ENCODE data around the gene PLCL1. TPM values are rescaled to one million over a fixed set of nuclear protein-coding genes. Genes with fewer than 3 reads are reported as not detected.

Gene PLCL1
- total RNA-seq, 1 experiment from 2014 or later, result not detected

GRCh38 chr2:198080879-198081765, 276.7 kb downstream of the PLCL1 start:
- no peaks in the 10 kb centered on the region for H3K79me2 ChIP-seq (ENCODE audit: low read length)

DNA sequence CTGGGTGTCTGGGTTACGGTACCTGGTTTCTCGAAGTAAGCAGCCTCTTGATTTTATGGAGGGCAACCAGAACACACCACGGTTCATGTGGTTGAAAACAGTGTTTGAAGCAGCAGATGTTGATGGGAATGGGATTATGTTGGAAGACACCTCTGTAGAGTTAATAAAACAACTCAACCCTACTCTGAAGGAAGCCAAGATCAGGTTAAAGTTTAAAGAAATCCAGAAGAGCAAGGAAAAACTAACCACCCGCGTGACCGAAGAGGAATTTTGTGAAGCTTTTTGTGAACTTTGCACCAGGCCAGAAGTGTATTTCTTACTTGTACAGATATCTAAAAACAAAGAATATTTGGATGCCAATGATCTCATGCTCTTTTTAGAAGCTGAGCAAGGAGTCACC, 279.8 kb downstream of the PLCL1 start:
- H3K36me3 ChIP-seq (ENCODE audit: insufficient read depth, low read length), result no peaks in the 10 kb centered on the region
- no peaks in the 10 kb centered on the region for H4K20me1 ChIP-seq (ENCODE audit: insufficient read depth, low read depth, low read length)
- no peaks in the 10 kb centered on the region for H3K79me2 ChIP-seq (ENCODE audit: low read length)
- H3K27me3 ChIP-seq (ENCODE audit: low read length), result no peaks in the 10 kb centered on the region
- H3K4me1 ChIP-seq (ENCODE audit: low read length), result no peaks in the 10 kb centered on the region
- H2AFZ ChIP-seq (ENCODE audit: low read length), result no peak overlapping the region
- no peak for DNase-seq
- no peak overlapping the region for H3K4me3 ChIP-seq (ENCODE audit: low read length)
- no peak overlapping the region for H3K4me2 ChIP-seq (ENCODE audit: low read depth, low read length, poor library complexity, severe bottlenecking)
- no peak overlapping the region for H3K9ac ChIP-seq (ENCODE audit: low read length)
- no peaks in the 10 kb centered on the region for H3K9me2 ChIP-seq (replicated peaks; ENCODE audit: insufficient read depth, low read length)
- H3K27ac ChIP-seq (ENCODE audit: low read length), result no peak overlapping the region
- no peaks in the 10 kb centered on the region for H3K9me3 ChIP-seq (ENCODE audit: low read length)

More at GRCh38 chr2:198080879-198081765, 276.7 kb downstream of the PLCL1 start:
- Histone ChIP-seq H3K36me3 (ENCODE audit: insufficient read depth, low read length) (no peaks in the 10 kb centered on the region), H4K20me1 (ENCODE audit: insufficient read depth, low read depth, low read length) (no peaks in the 10 kb centered on the region), H3K9me3 (ENCODE audit: low read length) (no peaks in the 10 kb centered on the region), H3K4me2 (ENCODE audit: low read depth, low read length, poor library complexity, severe bottlenecking) (no peak overlapping the region), H3K9ac (ENCODE audit: low read length) (no peak overlapping the region), H3K4me1 (ENCODE audit: low read length) (no peaks in the 10 kb centered on the region), H3K27ac (ENCODE audit: low read length) (no peak overlapping the region), H3K9me2 (replicated peaks; ENCODE audit: insufficient read depth, low read length) (no peaks in the 10 kb centered on the region), H3K27me3 (ENCODE audit: low read length) (no peaks in the 10 kb centered on the region), H3K4me3 (ENCODE audit: low read length) (no peak overlapping the region), H2AFZ (ENCODE audit: low read length) (no peak overlapping the region)
- DNase-seq, result no peak

GRCh38 chr2:198096002-198096401, 291.6 kb downstream of the PLCL1 start:
- H3K9me2 ChIP-seq (replicated peaks; ENCODE audit: insufficient read depth, low read length), result no peaks in the 10 kb centered on the region
- no peaks in the 10 kb centered on the region for H3K27me3 ChIP-seq (ENCODE audit: low read length)
- no peak overlapping the region for H2AFZ ChIP-seq (ENCODE audit: low read length)
- H3K4me1 ChIP-seq (ENCODE audit: low read length), result no peaks in the 10 kb centered on the region
- no peak overlapping the region for H3K27ac ChIP-seq (ENCODE audit: low read length)
- no peak overlapping the region for H3K4me3 ChIP-seq (ENCODE audit: low read length)
- H3K36me3 ChIP-seq (ENCODE audit: insufficient read depth, low read length), result no peaks in the 10 kb centered on the region
- DNase-seq, result no peak
- no peak overlapping the region for H3K9ac ChIP-seq (ENCODE audit: low read length)
- H3K9me3 ChIP-seq (ENCODE audit: low read length), result no peaks in the 10 kb centered on the region
- no peaks in the 10 kb centered on the region for H3K79me2 ChIP-seq (ENCODE audit: low read length)
- no peak overlapping the region for H3K4me2 ChIP-seq (ENCODE audit: low read depth, low read length, poor library complexity, severe bottlenecking)
- no peaks in the 10 kb centered on the region for H4K20me1 ChIP-seq (ENCODE audit: insufficient read depth, low read depth, low read length)

DNA sequence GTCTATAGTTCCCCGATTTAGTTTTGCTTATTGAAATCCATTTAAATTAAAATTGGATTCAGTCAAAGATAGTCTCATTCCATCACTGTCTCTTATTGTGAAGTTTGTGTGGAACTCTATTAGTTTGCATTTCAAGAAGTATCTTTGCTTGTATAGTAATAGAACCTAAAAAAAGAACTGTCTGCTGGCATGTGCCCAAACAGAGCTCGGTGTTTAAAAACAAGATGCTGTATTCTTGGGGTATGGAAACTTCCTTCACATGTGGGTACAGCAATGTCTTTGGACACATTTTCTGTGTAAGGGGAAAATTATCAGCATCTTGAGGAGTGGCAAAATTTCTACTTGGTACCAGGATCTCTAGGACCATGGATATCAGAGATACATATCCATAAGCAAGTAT, 292.6 kb downstream of the PLCL1 start:
- no peaks in the 10 kb centered on the region for H4K20me1 ChIP-seq (ENCODE audit: insufficient read depth, low read depth, low read length)
- DNase-seq, result no peak
- H3K79me2 ChIP-seq (ENCODE audit: low read length), result no peaks in the 10 kb centered on the region
- H3K9me2 ChIP-seq (replicated peaks; ENCODE audit: insufficient read depth, low read length), result no peaks in the 10 kb centered on the region
- H3K9ac ChIP-seq (ENCODE audit: low read length), result no peak overlapping the region
- no peaks in the 10 kb centered on the region for H3K4me1 ChIP-seq (ENCODE audit: low read length)
- no peak overlapping the region for H3K4me2 ChIP-seq (ENCODE audit: low read depth, low read length, poor library complexity, severe bottlenecking)
- no peak overlapping the region for H2AFZ ChIP-seq (ENCODE audit: low read length)
- no peaks in the 10 kb centered on the region for H3K9me3 ChIP-seq (ENCODE audit: low read length)
- H3K27me3 ChIP-seq (ENCODE audit: low read length), result no peaks in the 10 kb centered on the region
- no peak overlapping the region for H3K27ac ChIP-seq (ENCODE audit: low read length)
- no peak overlapping the region for H3K4me3 ChIP-seq (ENCODE audit: low read length)
- no peaks in the 10 kb centered on the region for H3K36me3 ChIP-seq (ENCODE audit: insufficient read depth, low read length)

GRCh38 chr2:198097630-198098029, 293.2 kb downstream of the PLCL1 start:
- Histone ChIP-seq H3K9me3 (ENCODE audit: low read length) (no peaks in the 10 kb centered on the region), H3K4me1 (ENCODE audit: low read length) (no peaks in the 10 kb centered on the region), H3K9ac (ENCODE audit: low read length) (no peak overlapping the region)

GRCh38 chr2:198098386-198098785, 294.0 kb downstream of the PLCL1 start:
- Histone ChIP-seq H3K9ac (ENCODE audit: low read length) (no peak overlapping the region), H3K27ac (ENCODE audit: low read length) (no peak overlapping the region), H3K27me3 (ENCODE audit: low read length) (no peaks in the 10 kb centered on the region), H2AFZ (ENCODE audit: low read length) (no peak overlapping the region), H3K4me2 (ENCODE audit: low read depth, low read length, poor library complexity, severe bottlenecking) (no peak overlapping the region), H3K4me3 (ENCODE audit: low read length) (no peak overlapping the region), H3K36me3 (ENCODE audit: insufficient read depth, low read length) (no peaks in the 10 kb centered on the region), H3K79me2 (ENCODE audit: low read length) (no peaks in the 10 kb centered on the region), H3K4me1 (ENCODE audit: low read length) (no peaks in the 10 kb centered on the region), H3K9me3 (ENCODE audit: low read length) (no peaks in the 10 kb centered on the region), H4K20me1 (ENCODE audit: insufficient read depth, low read depth, low read length) (no peaks in the 10 kb centered on the region), H3K9me2 (replicated peaks; ENCODE audit: insufficient read depth, low read length) (no peaks in the 10 kb centered on the region)
- DNase-seq, result no peak

More at GRCh38 chr2:198097630-198098029, 293.2 kb downstream of the PLCL1 start:
- H3K27ac ChIP-seq (ENCODE audit: low read length), result no peak overlapping the region
- H2AFZ ChIP-seq (ENCODE audit: low read length), result no peak overlapping the region
- DNase-seq, result no peak
- no peaks in the 10 kb centered on the region for H3K79me2 ChIP-seq (ENCODE audit: low read length)
- no peaks in the 10 kb centered on the region for H4K20me1 ChIP-seq (ENCODE audit: insufficient read depth, low read depth, low read length)
- H3K36me3 ChIP-seq (ENCODE audit: insufficient read depth, low read length), result no peaks in the 10 kb centered on the region
- no peak overlapping the region for H3K4me2 ChIP-seq (ENCODE audit: low read depth, low read length, poor library complexity, severe bottlenecking)
- H3K4me3 ChIP-seq (ENCODE audit: low read length), result no peak overlapping the region
- no peaks in the 10 kb centered on the region for H3K9me2 ChIP-seq (replicated peaks; ENCODE audit: insufficient read depth, low read length)
- no peaks in the 10 kb centered on the region for H3K27me3 ChIP-seq (ENCODE audit: low read length)

DNA sequence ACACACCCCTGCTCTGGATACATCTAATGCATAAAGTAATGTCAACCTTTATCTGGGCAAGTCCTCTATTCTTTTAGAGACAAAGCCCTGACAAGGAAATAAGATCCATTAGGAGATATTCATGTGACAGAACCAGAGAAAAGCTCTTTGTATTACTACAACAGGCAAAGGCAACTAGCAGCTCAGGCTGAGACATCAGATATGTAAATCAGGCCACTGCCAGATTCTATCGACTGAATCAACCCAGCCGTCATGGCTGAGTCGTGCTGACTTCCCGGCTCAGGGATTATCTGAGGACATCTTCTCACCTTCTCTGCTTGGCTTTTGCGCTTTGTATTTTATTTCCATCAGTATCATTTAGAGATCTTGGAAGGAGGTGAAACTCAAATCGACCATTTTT, 294.5 kb downstream of the PLCL1 start:
- no peak overlapping the region for H3K4me2 ChIP-seq (ENCODE audit: low read depth, low read length, poor library complexity, severe bottlenecking)
- H3K9me3 ChIP-seq (ENCODE audit: low read length), result no peaks in the 10 kb centered on the region
- H3K27me3 ChIP-seq (ENCODE audit: low read length), result no peaks in the 10 kb centered on the region
- no peaks in the 10 kb centered on the region for H4K20me1 ChIP-seq (ENCODE audit: insufficient read depth, low read depth, low read length)
- no peak overlapping the region for H2AFZ ChIP-seq (ENCODE audit: low read length)
- no peak overlapping the region for H3K9ac ChIP-seq (ENCODE audit: low read length)
- no peaks in the 10 kb centered on the region for H3K79me2 ChIP-seq (ENCODE audit: low read length)
- no peak overlapping the region for H3K27ac ChIP-seq (ENCODE audit: low read length)
- no peaks in the 10 kb centered on the region for H3K4me1 ChIP-seq (ENCODE audit: low read length)
- DNase-seq, result no peak
- H3K9me2 ChIP-seq (replicated peaks; ENCODE audit: insufficient read depth, low read length), result no peaks in the 10 kb centered on the region
- H3K36me3 ChIP-seq (ENCODE audit: insufficient read depth, low read length), result no peaks in the 10 kb centered on the region
- H3K4me3 ChIP-seq (ENCODE audit: low read length), result no peak overlapping the region

- Histone ChIP-seq H3K27me3 (ENCODE audit: low read length) (no peaks in the 10 kb centered on the region), H4K20me1 (ENCODE audit: insufficient read depth, low read depth, low read length) (no peaks in the 10 kb centered on the region), H3K79me2 (ENCODE audit: low read length) (no peaks in the 10 kb centered on the region), H3K4me1 (ENCODE audit: low read length) (no peaks in the 10 kb centered on the region), H3K4me2 (ENCODE audit: low read depth, low read length, poor library complexity, severe bottlenecking) (no peak overlapping the region), H3K9me2 (replicated peaks; ENCODE audit: insufficient read depth, low read length) (no peaks in the 10 kb centered on the region), H2AFZ (ENCODE audit: low read length) (no peak overlapping the region), H3K36me3 (ENCODE audit: insufficient read depth, low read length) (no peaks in the 10 kb centered on the region), H3K9ac (ENCODE audit: low read length) (no peak overlapping the region), H3K9me3 (ENCODE audit: low read length) (no peaks in the 10 kb centered on the region), H3K4me3 (ENCODE audit: low read length) (no peak overlapping the region), H3K27ac (ENCODE audit: low read length) (no peak overlapping the region)
- DNase-seq, result no peak
Observed at GRCh38 chr2:198100346-198100745, 296.0 kb downstream of the PLCL1 start.
